ENCODE measurements around the gene OPCML. TPM values are rescaled to one million over a fixed set of nuclear protein-coding genes. Genes with fewer than 3 reads are reported as not detected.

OPCML gene
- total RNA-seq, 4 donors from 2014 or later = 0.33 TPM; not detected in 3

GRCh38 chr11:132780046-132780445 is 752.3 kb downstream of the OPCML start:
- Histone ChIP-seq H3K4me1 (no peaks in the 10 kb centered on the region), H3K27me3 (no peaks in the 10 kb centered on the region), H3K36me3 (no peaks in the 10 kb centered on the region), H3K9me3 (no peaks in the 10 kb centered on the region), H3K4me3 (replicated peaks in 1 of 3) (no peak overlapping the region), H3K27ac (no peak overlapping the region)
- no peak for DNase-seq
- intact Hi-C loops (cut with DNase I) = no loop called here
- TF ChIP-seq POLR2A (IDR thresholded peaks at IDR 0.05) = no peak
- TF ChIP-seq CTCF (IDR thresholded peaks at IDR 0.05) = no peak
- WGBS, 2 donors = 68 to 70% methylated on average over 5 of the region's 5 CpGs

GRCh38 chr11:132779497-132779896 is 752.8 kb downstream of the OPCML start:
- intact Hi-C loops (cut with DNase I) = no loop called here
- WGBS, 2 donors = 52 to 58% methylated on average over 3 of the region's 3 CpGs
- Histone ChIP-seq H3K4me1 (no peaks in the 10 kb centered on the region), H3K4me3 (replicated peaks in 1 of 3) (no peak overlapping the region), H3K27me3 (no peaks in the 10 kb centered on the region), H3K9me3 (no peaks in the 10 kb centered on the region), H3K27ac (no peak overlapping the region), H3K36me3 (no peaks in the 10 kb centered on the region)
- TF ChIP-seq CTCF (IDR thresholded peaks at IDR 0.05) = no peak
- no peak for TF ChIP-seq POLR2A (IDR thresholded peaks at IDR 0.05)
- no peak for DNase-seq

- Histone ChIP-seq H3K9me3 (no peaks in the 10 kb centered on the region), H3K27me3 (no peaks in the 10 kb centered on the region), H3K4me3 (replicated peaks in 1 of 3) (no peak overlapping the region), H3K36me3 (no peaks in the 10 kb centered on the region), H3K27ac (no peak overlapping the region), H3K4me1 (no peaks in the 10 kb centered on the region)
- 72 to 74% methylated on average over 9 of the region's 9 CpGs for WGBS, 2 donors
- TF ChIP-seq CTCF (IDR thresholded peaks at IDR 0.05) = no peak
- TF ChIP-seq POLR2A (IDR thresholded peaks at IDR 0.05) = no peak
- intact Hi-C loops (cut with DNase I) = no loop called here
- DNase-seq = no peak
These were observed 755.0 kb downstream of the OPCML start for GRCh38 chr11:132777067-132777975.

- intact Hi-C loops (cut with DNase I) = no loop called here
- Histone ChIP-seq H3K36me3 (no peaks in the 10 kb centered on the region), H3K27me3 (no peaks in the 10 kb centered on the region), H3K27ac (no peak overlapping the region), H3K4me3 (replicated peaks in 1 of 3) (no peak overlapping the region), H3K9me3 (no peaks in the 10 kb centered on the region), H3K4me1 (no peaks in the 10 kb centered on the region)
- DNase-seq = no peak
- no peak for TF ChIP-seq CTCF (IDR thresholded peaks at IDR 0.05)
- TF ChIP-seq POLR2A (IDR thresholded peaks at IDR 0.05) = no peak
- WGBS, 2 donors = 54 to 69% methylated on average over 2 of the region's 2 CpGs
These were observed 758.5 kb downstream of the OPCML start for GRCh38 chr11:132773751-132774150.
